ENCODE measurements around the gene KCNQ4. TPM values are rescaled to one million over a fixed set of nuclear protein-coding genes. Genes with fewer than 3 reads are reported as not detected.

The KCNQ4 gene
- total RNA-seq, 2 donors from 2014 or later = 1.8 to 1.9 TPM

GRCh38 chr1:40740039-40740996 lies 43.3 kb upstream of the KCNQ4 start:
- H3K9me3 ChIP-seq = no peaks in the 10 kb centered on the region
- H3K27ac ChIP-seq = no peak overlapping the region
- TF ChIP-seq, protein P1, sequence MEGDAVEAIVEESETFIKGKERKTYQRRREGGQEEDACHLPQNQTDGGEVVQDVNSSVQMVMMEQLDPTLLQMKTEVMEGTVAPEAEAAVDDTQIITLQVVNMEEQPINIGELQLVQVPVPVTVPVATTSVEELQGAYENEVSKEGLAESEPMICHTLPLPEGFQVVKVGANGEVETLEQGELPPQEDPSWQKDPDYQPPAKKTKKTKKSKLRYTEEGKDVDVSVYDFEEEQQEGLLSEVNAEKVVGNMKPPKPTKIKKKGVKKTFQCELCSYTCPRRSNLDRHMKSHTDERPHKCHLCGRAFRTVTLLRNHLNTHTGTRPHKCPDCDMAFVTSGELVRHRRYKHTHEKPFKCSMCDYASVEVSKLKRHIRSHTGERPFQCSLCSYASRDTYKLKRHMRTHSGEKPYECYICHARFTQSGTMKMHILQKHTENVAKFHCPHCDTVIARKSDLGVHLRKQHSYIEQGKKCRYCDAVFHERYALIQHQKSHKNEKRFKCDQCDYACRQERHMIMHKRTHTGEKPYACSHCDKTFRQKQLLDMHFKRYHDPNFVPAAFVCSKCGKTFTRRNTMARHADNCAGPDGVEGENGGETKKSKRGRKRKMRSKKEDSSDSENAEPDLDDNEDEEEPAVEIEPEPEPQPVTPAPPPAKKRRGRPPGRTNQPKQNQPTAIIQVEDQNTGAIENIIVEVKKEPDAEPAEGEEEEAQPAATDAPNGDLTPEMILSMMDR (IDR thresholded peaks at IDR 0.05) = no peak
- H3K9ac ChIP-seq (ENCODE audit: low read depth in 2 of 2, low read length in 2 of 2) = no peak overlapping the region
- no peaks in the 10 kb centered on the region for H3K36me3 ChIP-seq
- peak; percentile 38 for DNase-seq
- no peaks in the 10 kb centered on the region for H3K4me1 ChIP-seq
- no peaks in the 10 kb centered on the region for H3K27me3 ChIP-seq
- no peak overlapping the region for H3K4me3 ChIP-seq
- intact Hi-C loops (cut with DNase I) = no loop called here

GRCh38 chr1:40740997-40741736 lies 42.4 kb upstream of the KCNQ4 start:
- Histone ChIP-seq H3K9ac (ENCODE audit: low read depth in 2 of 2, low read length in 2 of 2) (no peak overlapping the region), H3K9me3 (no peaks in the 10 kb centered on the region), H3K27me3 (no peaks in the 10 kb centered on the region), H3K4me1 (no peaks in the 10 kb centered on the region), H3K27ac (no peak overlapping the region), H3K36me3 (no peaks in the 10 kb centered on the region), H3K4me3 (no peak overlapping the region)
- intact Hi-C loops (cut with DNase I) = no loop called here
- TF ChIP-seq, protein P1 (IDR thresholded peaks at IDR 0.05) = no peak
- no peak for DNase-seq

DNA sequence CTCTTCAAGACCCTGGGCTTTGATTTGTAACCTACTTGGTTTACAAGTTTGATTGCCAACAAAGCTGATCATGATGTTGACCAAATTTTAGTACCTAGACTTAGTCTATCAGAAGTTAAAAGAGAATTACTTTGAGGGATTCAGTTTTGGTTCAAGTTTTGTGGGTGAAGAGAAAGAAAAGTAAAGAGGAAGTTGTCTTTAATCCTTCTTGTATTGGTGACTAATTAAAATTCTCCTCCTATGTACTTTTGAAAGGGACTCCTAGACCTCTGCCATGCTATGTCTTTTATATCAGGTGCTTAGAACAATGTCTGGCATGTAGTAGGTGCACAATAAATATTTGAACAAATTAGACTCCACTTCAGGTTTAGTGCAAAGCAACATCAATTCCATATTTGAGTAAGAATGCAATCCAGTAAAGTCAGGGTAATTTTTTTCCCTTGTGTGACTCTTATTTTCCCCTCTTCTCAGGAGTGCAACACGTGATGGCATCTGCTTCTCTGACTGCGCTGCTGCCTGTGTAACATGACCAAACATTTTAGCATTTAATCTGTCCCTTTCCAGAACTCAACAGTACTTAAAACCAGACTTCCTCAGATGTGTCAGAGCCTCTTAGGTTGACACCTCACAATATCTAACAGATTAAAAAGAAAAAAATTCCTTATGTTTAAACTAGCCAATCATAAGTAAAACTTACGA lies 41.1 kb upstream of the KCNQ4 start:
- no peak overlapping the region for H3K27ac ChIP-seq

GRCh38 chr1:40743452-40743851 lies 40.1 kb upstream of the KCNQ4 start:
- TF ChIP-seq, protein P1 (IDR thresholded peaks at IDR 0.05) = no peak
- Histone ChIP-seq H3K4me3 (no peak overlapping the region), H3K36me3 (no peaks in the 10 kb centered on the region), H3K27me3 (no peaks in the 10 kb centered on the region), H3K4me1 (no peaks in the 10 kb centered on the region), H3K9me3 (no peaks in the 10 kb centered on the region), H3K9ac (ENCODE audit: low read depth in 2 of 2, low read length in 2 of 2) (no peak overlapping the region), H3K27ac (no peak overlapping the region)
- intact Hi-C loops (cut with DNase I) = no loop called here
- no peak for DNase-seq

More for the DNA sequence above, 41.1 kb upstream of the KCNQ4 start:
- DNase-seq = no peak
- Histone ChIP-seq H3K27me3 (no peaks in the 10 kb centered on the region), H3K9me3 (no peaks in the 10 kb centered on the region), H3K9ac (ENCODE audit: low read depth in 2 of 2, low read length in 2 of 2) (no peak overlapping the region), H3K4me1 (no peaks in the 10 kb centered on the region), H3K4me3 (no peak overlapping the region), H3K36me3 (no peaks in the 10 kb centered on the region)
- TF ChIP-seq, protein P1 (IDR thresholded peaks at IDR 0.05) = no peak
- intact Hi-C loops (cut with DNase I) = no loop called here

DNA sequence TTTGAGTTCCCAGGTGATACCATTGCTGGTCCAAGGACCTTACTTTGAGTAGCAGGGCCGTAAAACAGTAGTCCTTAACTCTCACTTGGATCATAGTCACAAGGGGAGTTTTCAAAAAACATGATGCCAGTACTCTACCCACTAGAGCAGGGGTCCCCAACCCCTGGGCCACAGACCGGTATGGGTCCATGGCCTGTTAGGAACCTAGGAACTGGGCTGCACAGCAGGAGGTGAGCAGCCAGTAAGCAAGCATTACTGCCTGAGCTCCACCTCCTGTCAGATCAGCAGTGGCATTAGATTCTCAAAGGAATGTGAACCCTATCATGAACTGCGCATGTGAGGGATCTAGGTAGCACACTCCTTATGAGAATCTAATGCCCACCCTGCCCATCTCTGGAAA lies 39.7 kb upstream of the KCNQ4 start:
- Histone ChIP-seq H3K4me3 (no peak overlapping the region), H3K4me1 (no peaks in the 10 kb centered on the region), H3K36me3 (no peaks in the 10 kb centered on the region), H3K9me3 (no peaks in the 10 kb centered on the region), H3K27me3 (no peaks in the 10 kb centered on the region), H3K9ac (ENCODE audit: low read depth in 2 of 2, low read length in 2 of 2) (no peak overlapping the region), H3K27ac (no peak overlapping the region)
- TF ChIP-seq, protein P1 (IDR thresholded peaks at IDR 0.05) = no peak
- intact Hi-C loops (cut with DNase I) = no loop called here
- DNase-seq = no peak

Data from colonic mucosa (tissue), 4 donors.